Stimulated activated CD4-positive, alpha-beta T cell treated with anti-CD3 and anti-CD28 coated beads, TNF-alpha, amount 100 ng/mL, for 24 hours (primary cell): ENCODE data around the gene PIEZO2.
A peak's percentile ranks its signal among the peaks of the same experiment; 100 is the strongest.

Experiments used
- DNase-seq, 3 experiments: peaks; one replicate each; pipeline ENCODE4 v3.0.0-alpha.2; 2020; ENCODE audit warnings: low read depth in 3 of 3

PIEZO2 gene

DNA sequence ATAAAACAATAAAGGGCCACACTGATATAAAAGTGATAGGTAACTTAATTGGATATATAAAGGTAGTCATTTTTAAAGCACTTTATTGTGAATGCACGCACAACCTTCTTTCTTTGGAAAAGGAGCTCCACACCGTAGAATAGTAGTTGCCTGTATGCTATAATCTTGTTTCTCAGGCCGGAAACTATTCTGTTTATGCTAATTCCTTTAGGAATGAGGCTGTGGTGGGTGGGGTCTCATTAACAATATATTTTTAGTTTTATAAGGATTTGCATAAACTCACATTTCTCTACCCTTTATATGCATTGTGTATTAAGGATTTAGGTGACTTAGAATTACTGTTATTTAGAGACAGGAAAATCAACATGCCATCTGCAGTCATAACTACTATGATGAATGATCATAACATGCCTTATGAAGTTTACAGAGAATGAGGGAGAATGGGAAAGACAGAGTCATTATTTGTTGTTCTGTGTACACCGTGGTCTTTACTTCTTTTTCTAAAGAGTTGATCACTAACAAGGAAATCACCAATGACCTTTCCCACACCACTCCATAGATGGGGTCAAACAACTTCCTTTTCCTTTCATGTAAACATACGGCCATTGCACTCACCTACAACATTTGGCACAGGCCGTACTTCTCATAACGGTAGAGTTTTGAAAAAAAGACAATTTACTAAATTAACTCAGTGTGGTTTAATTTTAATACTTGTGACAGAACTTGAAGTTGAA is 84.5 kb downstream of the PIEZO2 start:
- no peak for DNase-seq

DNA sequence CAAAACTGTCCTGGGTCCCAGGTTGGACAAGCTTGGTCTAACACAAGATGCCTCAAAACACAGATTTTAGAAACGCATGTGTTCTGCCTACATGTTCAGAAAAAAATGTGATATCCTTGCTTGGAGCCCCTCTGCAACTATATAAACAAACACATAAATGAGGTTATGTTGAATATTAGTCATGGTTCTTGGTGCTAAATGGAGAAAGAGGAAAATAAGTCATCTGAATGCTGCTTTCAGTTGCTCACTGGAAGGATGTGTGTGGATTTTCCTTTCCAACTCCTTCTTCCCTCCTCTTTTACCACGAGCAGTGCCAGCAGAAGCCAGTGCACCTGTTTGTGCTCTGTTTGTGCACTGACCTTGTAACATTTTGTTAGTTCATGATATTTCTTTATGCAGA is 85.3 kb downstream of the PIEZO2 start:
- no peak for DNase-seq

DNA sequence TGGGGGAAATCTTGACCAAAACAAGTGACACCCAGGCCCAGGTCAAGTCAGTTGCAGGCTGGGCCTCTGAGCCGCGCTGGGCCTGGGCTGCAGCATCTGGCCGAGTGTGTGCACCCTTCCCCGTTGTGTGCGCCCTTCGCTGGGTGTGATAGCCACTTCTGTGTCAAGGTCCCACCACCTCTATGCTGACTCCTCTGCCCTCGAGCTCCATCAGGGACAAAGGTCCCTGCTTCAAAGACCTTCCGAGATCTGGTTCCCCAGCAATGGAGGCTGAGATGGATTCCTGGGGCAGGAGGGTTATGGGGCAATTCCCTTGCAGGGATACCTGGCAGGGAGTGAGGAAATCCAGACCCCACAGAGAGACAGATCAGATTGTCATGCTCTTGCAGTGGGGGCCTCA is 93.6 kb downstream of the PIEZO2 start:
- no peak for DNase-seq

DNA sequence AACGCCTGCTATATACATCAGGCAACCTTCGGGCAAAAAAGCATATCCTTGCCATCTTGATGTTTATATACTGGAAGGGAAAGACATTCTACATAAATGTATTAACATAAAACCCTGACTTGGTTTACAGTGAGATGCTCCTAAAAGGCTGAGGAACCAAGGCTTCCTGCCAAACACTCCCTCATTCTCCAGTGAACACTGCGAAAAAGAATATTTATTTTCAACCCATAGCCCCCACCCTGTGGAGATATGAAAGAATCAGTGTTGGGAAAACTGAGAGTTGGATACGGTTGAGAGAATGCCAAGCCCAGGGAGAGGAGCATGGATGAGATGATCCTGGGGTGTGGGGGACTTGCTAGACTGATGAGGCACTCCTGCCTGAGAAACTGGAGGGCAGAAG is 94.9 kb downstream of the PIEZO2 start:
- no peak for DNase-seq

DNA sequence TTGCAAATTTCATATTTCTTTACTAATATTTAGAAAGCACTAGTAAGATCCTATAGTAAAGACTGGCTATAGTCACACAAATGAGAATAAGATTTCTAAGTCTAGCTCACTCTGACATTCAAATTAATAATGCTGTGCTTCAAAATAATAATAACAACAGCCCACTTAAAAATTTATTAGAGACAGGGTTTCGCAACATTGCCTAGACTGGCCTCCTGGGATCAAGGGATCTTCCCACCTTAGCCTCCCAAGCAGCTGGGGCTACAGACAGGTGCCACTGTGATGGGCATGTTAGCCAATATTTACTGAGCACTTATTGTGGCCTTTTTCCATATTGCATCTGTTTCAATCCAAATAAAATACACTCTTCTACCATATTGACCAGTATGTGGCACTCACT is 96.1 kb downstream of the PIEZO2 start:
- DNase-seq, result no peak

DNA sequence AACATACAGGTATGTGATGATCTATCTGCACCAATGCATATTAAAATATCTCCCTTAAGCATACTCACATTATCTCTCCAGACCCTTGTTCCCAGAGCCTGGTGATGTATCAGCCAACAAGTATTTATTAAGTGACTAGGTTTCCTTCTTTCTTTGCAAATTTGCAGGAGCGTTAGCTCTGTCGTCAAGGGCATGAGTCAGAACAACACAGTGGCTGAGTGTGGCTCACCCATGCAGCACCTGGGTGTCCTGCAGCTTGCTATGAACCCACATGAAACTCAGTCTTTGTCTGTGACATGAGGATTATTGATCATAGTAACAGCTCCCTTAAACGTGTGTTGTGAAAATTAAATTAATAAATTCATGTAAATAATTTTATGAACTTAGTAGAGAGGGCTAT is 96.6 kb downstream of the PIEZO2 start:
- DNase-seq, result no peak

DNA sequence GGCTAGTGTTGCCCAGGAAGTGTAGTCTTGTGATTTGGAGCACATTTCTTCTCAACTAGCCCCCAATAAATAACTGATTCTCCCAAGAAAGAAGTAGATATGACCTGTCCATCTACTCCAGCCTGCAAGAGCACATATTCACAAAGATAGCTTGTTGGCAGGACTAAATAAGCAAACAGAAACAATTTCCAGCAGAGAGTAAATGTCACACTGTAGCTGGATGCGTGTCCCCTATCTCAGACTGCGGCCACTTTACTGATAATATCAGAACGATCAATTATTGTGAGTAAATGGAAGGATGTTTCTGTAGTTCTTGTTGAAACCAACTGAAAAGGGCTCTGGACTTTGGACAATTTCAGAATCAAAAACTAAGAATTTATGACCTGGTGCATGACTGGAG is 97.9 kb downstream of the PIEZO2 start:
- no peak for DNase-seq

DNA sequence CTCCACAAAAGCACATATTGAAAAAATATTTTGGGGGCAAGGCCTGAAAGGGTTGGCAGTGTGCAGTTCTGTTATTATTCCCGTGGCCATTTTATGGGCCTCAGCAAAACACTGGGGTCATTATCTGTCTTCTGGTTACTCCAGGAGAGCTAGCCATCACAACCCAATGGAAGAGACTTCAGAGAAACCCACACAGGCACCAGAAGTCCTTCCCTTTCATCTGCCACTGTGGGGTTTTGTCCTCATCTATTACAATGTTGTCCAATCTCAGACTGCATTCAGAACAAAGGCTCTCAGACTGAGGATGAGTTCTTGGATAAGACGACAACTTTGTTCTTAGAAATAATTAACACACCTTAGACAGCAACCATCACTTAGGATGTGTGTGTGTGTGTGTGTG is 98.4 kb downstream of the PIEZO2 start:
- no peak for DNase-seq

DNA sequence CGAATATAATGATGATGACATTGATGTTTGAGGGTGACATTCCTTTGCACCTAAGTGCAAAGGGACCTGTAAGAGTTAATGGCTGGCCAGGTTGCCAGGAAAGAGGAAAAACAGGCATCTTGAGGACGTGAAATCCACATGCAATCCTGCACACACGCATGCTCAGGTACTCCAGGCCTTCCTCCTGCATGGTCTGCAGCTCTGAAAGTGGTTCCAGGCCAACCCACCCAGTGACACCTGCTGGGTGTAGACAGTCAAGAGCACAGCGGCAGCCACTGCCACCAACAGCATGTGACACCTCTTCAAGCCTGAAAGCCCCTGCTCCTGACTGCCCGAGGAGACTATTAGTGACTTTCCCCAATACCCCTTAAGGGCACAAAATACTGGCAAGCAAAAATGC is 101.6 kb downstream of the PIEZO2 start:
- no peak for DNase-seq

DNA sequence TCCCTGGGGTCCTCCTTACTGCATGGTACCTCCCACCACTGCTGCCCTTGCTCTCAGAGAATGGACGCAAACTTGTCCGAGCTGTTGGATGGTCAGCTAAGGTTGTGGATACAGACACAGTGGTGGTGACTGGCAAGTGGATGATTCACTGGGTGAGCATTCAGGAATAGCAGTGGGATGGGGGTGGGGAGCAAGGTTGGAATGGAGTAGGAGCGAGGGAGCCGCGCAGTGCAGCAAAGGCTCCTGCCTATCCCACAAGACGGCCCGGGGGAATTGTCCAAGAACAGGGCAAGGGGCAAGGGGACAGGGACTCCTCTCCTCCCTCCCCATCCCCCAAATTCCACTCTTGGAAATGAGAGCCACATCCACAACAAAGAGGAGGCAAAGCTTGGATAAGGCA is 102.2 kb downstream of the PIEZO2 start:
- DNase-seq, result no peak

DNA sequence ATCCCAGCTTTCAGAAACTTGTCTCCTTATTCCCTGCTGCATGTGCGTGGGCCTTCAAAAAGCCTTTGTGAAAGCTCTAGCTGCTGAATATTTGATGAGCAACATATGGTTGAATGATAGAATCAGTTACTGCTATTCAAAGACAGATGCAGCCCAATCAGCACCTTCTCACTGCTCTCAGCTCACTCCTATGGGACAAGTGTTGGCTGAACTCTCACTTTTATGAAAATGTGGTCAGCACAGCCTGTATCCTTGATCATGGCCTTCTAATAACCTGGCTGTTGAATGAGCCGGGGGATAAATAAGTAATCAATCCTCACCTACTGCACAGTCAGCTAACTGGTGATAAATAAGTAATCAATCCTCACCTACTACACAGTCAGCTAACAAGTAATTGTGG is 103.2 kb downstream of the PIEZO2 start:
- DNase-seq, result no peak

DNA sequence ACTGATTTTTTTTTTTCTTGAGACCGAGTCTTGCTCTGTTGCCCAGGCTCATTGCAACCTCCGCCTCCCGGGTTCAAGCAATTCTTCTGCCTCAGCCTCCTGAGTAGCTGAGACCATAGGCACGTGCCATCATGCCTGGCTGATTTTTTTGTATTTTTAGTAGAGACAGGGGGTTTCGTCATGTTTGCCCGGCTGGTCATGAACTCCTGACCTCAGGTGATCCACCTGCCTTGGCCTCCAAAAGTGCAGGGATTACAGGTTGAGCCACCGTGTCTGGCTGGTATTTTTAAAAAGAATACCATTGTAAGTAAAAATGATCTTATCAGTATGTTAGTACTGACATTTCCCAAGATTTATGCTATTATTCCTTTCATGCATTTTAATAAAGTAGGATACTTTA is 105.7 kb downstream of the PIEZO2 start:
- no peak for DNase-seq

DNA sequence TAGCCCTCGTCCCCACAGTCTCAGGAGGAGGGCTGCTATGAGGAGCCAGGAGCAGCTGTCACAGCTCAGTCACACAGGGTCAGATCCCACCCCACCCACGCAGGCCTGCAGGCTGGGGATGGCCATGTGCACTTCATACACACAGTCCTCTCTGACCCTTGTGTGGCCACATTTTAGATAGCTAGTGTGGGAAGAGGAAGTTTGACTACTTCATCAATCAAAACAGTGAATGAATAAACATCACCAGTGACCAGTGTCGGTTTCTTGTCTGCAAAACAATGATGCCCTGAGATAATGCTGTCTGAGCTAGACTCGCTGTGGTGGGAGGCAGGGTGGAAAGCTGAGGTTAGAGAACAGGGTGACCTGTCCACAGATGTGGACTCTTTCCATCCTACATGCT is 107.1 kb downstream of the PIEZO2 start:
- no peak for DNase-seq

DNA sequence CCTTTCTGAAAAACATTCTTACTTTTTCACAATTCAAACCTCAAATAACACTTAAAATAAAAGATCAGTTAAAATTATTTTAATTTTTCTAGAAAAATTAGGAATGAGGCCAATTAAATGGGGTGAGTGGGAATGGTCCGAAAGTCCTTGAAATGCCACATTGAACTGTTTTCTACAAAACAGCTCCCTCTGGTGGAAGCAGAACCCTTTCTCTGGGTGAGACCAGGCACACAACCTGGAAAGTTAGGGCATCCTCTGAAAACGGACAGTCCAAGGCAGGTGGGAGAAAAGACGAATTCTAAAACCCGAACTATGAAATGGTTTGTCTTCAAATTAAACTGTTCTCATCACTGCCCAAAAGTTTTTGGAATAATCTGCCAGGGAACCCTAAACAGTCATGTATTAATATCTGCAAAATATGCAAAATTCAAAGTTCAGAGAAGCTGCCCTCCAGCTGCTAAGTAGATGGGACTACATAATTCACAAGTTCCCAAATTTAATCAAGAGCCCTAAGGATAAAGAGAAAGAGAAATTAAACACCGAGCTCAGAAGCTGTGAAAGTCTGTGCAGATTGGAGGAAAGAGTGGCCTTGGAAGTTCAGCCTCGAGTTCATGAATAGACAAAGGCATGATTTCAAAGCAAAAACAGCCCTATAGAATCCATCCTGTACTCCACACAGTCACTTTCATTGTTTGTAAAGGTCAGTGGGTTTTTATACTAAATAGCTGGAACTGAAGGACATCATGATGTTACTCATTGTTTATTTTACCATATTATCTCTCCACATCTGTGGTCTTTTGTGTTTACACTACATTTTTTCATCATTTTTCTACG is 108.3 kb downstream of the PIEZO2 start:
- peak in 1 of 3 experiments; percentile 1 for DNase-seq

DNA sequence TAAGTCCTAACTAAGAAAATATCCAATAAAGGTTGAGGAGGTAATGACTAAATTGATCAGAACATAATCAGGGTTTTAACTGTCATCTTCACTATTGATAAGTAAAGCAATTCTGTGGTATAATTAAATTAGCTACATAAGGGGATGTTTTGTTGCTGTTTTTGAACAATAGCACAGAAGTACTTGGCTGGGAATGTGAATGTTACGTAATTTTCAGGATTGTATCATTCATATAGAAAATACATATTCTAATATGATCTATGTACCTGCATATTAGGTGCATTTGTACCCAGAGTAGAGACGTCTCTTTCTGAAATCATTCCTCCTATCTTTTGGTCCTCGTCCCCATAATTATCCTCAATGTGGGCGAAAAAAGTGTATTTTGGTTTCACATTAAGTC is 109.0 kb downstream of the PIEZO2 start:
- DNase-seq, result no peak

DNA sequence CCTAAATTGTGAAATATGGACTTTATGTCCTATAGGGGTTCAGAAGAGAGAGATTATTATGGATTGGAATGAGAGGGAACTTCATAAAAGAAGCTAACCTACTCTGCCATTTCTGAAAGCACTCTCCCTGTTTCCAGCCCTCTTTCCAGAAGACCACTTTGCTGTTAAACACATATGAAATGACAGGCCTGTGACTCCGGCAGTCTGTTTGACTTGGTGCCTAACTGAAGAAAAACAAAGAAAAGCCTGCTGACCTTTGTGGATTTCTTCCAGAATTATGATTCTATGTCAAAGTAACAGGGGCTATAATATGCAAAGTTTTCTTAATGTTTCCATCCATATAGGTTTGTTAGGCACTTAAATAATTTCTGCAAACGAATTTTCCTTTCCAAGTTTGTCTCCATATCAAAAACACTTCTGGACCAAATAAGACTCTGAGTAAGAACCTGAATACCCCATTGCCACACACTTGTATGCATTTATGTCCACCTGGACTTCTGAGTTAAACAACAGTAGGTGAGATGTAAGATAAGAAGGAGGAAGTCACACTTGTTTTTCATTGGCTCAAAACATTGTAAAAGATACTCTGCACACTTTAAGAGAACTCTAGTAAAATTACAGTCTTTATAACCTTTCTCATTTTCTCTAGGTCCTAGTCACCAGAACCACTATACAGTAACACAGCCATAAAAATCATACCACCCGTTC is 111.7 kb downstream of the PIEZO2 start:
- DNase-seq, result no peak

DNA sequence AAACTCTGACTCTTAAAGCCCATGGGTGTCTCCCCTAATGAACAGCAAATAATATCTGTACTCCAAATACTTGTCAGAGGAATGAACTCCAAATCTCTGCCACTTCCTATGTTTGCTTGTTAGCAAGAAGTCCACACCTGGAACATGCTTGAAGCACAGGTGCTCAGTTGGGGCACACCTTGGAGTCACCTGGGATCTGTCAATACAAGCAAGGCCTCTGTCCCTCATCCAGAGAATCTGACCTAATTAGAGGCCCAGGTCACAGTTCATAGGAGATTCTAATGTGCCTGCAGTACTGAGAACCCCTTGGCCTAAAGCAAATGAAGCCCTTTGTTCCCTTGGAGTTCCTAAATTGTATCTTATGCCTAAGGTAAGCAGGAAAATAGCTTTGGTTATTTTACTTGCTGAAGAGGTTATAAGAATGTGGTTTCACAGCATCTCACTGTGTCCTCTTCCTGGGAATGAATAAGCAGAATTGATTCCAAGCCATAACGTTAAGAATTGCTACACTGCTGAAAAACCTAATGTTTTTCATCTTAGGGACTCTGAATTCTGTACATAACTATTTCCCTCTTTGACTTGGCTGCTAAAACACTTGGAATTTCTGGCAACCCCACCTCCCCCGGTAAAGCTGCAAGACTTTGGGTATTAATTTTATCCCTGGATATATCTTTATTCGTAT is 113.4 kb downstream of the PIEZO2 start:
- DNase-seq, result no peak

DNA sequence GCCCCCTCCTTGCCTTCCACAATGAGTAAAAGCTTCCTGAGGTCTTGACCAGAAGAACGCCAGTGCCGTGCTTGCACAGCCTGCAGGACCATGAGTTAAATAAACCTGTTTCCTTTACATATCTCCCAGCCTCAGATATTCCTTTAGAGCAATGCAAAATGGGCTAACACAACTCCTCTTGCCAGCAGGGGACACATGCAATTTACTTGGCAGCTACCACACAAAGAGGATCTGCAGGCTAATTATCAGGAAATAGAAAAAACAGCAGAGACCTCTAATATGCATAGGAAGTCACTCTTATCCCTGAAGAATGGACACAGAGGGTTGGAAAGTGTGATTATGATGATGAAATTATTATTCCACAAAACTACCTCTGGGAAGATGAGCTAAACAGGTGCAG is 114.0 kb downstream of the PIEZO2 start:
- DNase-seq, result no peak

DNA sequence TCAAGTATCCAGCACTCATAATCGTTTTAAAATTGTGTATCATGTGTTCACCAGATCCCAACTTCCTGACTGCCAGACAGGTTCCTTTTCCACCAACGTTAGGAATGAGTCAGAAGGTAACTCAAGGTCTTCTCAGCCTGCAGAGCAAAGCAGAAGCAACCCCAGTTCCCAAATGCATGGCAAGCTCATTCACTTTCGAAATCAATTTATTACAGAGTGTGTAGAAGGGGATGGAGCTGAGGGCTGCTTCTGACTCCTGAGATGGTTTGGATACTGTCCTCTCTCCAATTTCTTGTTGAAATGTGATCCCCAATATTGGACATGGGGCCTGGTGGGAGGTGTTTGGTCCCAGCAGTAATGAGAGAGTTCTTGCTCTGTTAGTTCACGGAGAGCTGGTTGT is 114.5 kb downstream of the PIEZO2 start:
- DNase-seq, result no peak

DNA sequence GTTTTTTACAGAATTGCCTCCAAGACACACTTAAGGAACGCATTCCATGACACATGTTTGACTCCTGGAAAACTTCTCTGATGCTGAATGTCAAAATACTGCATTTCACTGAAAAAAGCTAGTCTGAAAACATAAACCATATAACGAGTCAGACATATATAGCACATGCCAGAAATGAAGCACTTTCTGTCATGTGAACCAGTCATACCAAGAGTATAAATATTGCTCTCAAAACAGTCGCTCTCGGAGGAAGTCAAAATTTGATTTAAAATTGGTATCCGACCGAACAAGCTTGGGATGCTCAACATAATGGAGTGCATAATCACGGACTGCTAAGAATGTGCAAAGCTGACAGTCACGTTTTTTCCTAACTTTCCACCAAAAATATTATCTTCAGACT is 115.9 kb downstream of the PIEZO2 start:
- no peak for DNase-seq

DNA sequence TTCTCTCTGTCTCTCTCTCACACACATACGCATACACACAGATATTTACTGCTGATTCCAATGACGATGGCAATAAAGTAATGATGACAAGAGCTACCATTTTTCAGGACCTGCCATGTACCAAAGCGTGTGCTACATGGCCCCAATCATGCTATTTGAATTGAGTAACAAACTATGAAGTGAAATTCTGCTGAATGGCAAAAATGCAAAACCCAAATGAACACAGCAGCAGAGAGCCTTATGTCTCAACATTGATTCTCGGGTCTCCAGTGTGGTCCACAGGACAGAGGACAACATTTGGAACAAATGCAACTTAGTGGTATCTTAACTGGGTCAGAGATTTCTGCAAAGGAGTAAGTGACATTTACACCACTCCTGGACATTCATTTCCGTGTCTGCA is 117.4 kb downstream of the PIEZO2 start:
- no peak for DNase-seq

DNA sequence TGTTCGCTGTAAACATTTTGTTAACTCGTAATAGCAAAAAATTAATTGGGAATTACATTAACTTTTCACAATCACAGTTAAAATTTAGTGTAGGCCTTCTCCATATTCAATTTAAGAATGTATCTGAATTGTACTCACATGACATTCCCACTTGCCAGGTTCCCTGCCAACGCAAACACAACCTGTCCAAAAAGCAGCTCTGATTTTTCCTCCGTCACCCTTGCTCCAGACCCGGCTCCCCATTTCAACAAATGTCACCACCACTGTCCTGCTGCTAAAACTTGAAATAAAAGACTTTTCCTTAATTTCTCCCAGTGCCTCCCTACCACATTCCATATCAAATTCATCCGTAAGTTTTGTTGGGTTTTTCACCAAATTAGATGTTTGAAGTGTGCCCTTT is 120.3 kb downstream of the PIEZO2 start:
- DNase-seq, result no peak
